Prostate gland (tissue), 2 donors: ENCODE data around the gene UBP1.

Experiments used
- POLR2A ChIP-seq: fragments of 450-650 bp; IDR thresholded peaks from one replicate; pipeline ENCODE4 v1.6.1; 2016; ENCODE audit warnings: antibody characterized with exemption, mild to moderate bottlenecking
- POLR2AphosphoS5 ChIP-seq: sonication (generic); formaldehyde crosslinking; IDR thresholded peaks from one replicate; pipeline ENCODE4 v1.6.1; 2017; ENCODE audit warnings: antibody characterized with exemption
- TF ChIP-seq, protein P1 (sequence below), 4 experiments: fragments of 200-600 bp in 2 of 4; fragments of 450-650 bp in 2 of 4; sonication (generic) in 2 of 4; IDR thresholded peaks; 1 replicate in 3 of 4; 2 replicates in 1 of 4; pipeline ENCODE4 v1.5.1; 2016 to 2019; ENCODE audit warnings: antibody characterized with exemption in 4 of 4, mild to moderate bottlenecking in 2 of 4, moderate library complexity in 2 of 4

DNA sequence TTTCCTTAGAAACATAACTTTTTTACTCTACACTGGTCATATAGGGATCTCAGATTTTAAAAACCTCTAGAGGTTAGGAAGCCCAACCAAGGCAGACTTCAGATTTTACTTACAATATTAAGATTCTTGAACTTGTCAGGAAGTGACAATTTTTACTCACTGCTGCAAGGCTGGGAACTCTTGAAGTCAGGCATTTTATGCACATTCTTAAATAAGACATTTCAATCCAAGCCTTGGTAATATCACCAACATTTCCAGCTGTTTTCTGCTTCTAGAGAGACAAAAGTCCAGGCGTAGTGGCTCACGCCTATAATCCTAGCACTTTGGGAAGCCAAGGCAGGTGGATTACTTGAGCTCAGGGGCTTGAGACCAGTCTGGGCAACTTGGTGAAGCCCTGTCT is 33.6 kb upstream of the UBP1 start:
- TF ChIP-seq, protein P1, sequence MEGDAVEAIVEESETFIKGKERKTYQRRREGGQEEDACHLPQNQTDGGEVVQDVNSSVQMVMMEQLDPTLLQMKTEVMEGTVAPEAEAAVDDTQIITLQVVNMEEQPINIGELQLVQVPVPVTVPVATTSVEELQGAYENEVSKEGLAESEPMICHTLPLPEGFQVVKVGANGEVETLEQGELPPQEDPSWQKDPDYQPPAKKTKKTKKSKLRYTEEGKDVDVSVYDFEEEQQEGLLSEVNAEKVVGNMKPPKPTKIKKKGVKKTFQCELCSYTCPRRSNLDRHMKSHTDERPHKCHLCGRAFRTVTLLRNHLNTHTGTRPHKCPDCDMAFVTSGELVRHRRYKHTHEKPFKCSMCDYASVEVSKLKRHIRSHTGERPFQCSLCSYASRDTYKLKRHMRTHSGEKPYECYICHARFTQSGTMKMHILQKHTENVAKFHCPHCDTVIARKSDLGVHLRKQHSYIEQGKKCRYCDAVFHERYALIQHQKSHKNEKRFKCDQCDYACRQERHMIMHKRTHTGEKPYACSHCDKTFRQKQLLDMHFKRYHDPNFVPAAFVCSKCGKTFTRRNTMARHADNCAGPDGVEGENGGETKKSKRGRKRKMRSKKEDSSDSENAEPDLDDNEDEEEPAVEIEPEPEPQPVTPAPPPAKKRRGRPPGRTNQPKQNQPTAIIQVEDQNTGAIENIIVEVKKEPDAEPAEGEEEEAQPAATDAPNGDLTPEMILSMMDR (IDR thresholded peaks at IDR 0.05), result no peak
- no peak for TF ChIP-seq POLR2A
- TF ChIP-seq POLR2AphosphoS5, result no peak
